ENCODE results near the gene ISM1.
A peak's percentile ranks its signal among the peaks of the same experiment; 100 is the strongest.

The ISM1 gene

DNA sequence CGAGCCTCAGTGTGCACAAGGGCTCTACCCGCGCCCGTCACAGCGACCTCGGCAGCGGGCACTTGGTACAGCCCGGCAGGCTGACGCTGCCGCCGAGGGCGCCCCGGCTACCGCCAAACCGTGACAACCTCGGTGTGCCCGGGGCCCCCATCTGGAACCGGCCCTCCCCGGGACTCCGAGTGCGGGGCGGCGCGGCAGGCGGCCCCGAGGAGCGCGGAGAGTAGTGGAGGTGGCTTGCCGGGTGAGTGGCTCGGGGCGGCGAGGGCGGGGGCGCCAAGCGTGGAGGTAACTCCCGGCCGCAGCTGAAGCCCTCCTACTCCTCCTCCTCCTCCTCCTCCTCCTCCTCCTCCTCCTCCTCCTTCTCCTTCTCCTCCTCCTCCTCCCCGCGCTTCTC is at the start of gene ISM1:
TSS of gene ISM1 (plus strand) at position 371 of the 394 bp plus-strand sequence. CDS start 503 bp downstream, outside the sequence.
- no peak for DNase-seq

- no peak for DNase-seq
These were observed 47.9 kb upstream of the ISM1 start for GRCh38 chr20:13173201-13173600.

DNA sequence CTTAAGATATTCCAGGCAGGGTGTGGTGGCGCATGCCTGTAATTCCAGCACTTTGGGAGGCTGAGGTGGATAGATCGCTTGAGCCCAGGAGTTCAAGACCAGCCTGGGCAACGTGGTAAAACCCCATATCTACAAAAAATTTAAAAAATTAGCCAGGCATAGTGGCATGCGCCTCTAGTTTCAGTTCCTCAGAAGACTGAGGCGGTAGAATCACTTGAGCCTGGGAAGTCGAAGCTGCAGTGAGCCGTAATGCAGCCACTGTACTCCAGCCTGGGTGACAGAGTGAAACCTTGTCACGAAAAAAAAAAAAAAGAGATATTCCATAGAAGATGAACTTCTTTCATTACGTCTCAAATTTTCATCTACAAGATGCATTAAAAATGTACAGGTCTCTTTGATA is 46.7 kb upstream of the ISM1 start:
- DNase-seq: no peak

DNA sequence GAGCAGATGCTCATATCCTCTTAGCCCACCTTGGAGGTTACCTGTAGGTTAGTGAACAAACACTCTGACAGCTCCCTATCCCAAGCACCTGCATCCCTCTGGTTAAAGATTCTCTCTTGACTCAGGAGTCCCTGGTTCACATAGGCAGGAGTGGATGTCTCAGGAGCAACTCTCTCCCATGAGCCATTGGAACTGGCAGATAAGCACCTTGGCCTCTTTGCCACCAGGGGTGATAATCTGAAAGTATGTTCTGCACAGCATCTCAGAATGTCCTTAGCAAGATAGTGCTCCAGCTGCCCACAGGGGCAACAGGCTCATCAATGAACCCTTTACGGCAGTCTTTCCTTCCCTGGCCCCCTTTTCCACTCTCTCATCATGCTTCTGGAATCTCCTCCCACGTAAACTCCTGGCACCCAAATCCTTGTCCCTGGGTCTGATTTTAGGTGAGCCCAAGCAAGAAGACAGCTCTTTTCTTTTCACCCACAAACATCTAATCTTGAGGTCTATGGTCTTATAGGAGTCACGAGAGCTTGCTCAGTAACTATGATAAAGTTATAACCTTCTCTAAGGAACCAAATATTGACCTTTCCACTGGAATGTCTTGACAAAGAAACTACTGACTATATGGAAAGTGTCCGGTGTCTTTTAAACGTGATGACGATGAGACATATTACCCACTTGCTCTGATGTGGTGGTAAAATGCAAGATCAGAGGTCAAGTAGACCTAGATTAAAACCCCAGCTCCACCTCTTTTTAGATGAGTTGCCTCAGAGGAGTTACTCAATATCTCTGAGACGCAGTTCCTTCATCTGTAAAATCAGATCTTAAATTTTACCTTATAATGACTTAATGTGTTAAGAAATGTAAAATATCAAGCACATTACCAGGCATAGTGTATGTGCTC is 39.8 kb upstream of the ISM1 start:
- peak; percentile 4 for DNase-seq

DNA sequence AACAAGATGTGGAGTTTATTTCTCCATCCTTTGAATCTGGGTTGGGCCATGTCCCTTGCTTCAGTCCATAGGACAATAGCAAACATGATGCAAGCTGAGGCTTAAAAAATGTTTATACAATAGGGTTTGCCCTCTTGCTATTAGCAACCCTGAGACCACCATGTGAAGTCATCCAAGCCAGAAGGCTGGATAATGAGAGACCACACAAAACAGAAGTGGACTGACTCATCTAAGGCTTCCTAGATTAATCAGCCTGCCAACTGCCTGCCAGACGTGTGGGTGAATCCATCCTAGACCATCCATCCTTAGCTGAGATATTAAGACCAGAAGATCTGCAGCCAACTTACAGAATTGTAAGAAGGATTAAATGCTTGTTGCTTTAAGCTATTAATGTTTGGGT is 38.1 kb upstream of the ISM1 start:
- no peak for DNase-seq

DNA sequence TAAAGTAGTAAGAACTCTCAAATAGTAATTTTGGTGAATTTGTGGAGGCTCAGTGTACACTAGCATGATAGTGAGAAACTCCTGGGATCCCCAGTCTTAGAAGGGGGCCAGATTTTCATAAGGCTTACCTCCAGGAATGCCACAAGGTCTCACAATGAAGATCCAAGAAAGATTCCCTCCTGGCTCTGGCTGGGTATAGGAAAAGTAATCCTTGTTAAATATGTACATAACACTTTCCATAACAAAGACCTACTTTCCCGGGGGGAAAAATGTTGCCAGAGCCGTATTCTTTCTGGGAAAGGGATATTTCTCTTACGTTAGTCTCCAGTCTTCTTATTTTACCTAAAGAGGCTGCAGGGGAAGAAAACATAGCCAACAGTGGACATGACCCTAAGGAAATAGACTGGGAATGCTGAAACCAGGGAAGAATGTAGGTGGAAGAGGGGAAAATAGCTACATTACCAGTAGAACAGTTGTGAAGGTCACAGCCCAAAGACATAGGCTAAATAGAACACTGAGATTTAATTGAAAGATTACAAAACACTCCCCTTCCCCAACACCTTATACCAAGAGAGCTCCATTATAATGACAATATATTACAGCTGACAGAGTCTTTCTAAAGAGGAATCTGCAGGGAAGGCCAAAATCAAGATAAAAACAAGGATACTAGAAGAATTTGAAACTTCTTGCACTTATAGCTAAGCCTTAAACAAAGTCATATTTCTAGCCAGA is 34.9 kb upstream of the ISM1 start:
- no peak for DNase-seq

DNA sequence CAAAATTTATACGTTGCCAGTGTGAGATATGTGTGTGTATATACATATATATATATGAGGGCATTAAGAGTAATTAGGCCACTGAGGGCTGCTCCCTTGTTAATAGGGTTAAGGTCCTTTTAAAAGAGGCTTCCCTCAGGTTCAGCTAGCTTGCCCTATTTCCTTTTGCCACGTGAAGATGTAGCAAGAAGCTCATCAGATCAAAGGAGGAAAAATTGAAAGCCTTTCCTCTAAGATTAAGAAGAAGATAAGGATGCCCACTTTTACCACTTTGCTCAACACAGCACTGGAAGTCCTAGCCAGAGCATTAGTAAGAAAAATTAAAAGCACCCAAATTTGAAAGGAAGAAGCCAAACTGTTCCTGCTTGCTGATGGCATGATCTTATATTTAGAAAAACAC is 33.2 kb upstream of the ISM1 start:
- DNase-seq: no peak

GRCh38 chr20:13199279-13199678 is 21.8 kb upstream of the ISM1 start:
- DNase-seq: no peak

DNA sequence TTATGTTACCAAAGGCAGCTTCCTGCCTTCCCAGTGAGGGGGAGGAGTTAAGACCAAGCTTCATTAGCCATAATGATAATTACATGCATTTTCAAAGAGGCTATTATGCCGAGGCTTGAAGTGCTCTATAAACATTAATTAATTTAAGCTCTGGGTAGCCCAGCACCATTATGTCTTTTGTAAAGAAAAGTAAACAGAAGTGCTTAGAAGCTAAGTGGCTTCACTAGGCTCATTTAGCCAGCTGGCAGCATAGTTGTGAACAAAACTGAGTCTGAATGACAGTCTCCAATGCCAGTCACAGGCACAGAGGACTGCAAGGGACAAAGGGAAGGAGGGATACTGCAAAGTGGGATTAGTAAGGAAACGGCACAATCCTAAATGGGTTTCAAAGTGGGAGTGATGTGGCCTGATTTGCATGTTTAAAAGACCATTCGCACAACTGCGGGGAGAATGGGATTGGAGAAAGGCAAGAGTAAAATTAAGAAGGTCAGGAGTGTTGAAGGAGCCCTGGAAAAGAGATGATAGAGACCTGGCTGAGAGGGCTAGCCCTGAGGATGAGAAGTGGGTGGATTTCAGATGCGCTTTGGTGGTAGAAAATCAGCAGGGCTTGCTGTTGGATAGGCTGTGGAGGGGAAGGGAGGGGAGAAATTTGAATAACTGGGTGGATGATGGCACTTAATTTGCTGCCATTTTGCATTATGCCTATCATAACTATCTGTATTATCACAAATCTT is 20.1 kb upstream of the ISM1 start:
- no peak for DNase-seq

GRCh38 chr20:13202565-13202964 is 18.5 kb upstream of the ISM1 start:
- no peak for DNase-seq

GRCh38 chr20:13205425-13205824 is 15.6 kb upstream of the ISM1 start:
- DNase-seq: no peak

DNA sequence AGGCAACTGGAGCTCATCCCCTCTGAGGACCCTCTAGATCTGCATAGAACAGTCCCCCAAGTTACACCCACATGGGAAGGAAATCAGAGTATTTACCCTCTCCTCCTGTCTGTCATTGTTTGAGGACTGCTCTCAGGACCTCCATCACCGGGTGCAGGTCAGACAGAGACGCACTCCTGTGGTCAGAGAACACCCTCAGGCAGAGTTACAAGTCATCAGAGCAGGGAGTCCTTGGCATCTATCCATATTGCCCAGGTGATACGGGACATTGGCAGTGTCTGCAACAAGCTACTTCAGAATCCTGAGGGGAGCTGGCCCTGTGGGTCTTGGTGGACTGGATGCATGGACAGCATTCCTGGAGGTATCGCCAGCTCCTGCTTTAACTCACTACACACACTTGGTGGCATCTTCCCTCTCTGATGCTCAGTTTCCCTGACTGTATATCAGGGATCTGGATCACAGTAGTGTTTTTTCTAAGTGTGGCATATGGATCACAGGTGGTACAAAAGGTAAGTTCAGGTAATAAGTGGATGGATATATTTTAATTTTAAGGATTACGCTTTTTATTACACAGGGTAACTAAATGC is 15.1 kb upstream of the ISM1 start:
- no peak for DNase-seq

- DNase-seq: no peak
These were observed 14.1 kb upstream of the ISM1 start for GRCh38 chr20:13207016-13207415.

DNA sequence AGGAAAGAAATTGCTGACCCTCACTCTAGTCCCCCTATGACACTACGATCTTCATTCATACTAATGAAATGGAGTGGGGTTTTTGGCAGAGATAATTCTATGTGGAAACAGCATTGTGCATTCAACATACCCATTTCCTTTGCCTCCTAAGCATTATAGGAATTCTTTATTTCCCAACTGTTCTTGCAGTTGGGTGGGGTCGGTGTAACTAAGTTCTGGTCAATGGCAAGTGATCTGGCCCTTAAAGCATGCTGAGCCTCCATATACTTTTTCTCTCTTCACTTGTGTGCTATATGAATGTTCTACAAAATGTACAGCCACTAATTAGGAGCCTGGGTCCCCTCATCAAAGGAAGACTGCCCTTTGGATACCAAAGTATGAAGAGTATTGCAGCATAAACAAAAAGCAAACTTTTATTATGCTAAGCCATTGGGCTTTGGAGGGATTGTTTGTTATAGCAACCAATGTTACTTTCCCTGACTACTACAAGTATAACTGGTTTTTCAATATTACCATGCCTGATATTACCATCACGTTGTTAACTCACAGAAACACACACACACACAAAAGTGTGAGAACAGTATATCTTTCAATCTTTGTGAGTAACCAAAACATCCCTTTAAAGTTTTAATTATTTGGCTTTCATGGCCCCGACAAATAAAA is 9.0 kb upstream of the ISM1 start:
- DNase-seq: no peak

GRCh38 chr20:13212750-13213149 is 8.3 kb upstream of the ISM1 start:
- no peak for DNase-seq

DNA sequence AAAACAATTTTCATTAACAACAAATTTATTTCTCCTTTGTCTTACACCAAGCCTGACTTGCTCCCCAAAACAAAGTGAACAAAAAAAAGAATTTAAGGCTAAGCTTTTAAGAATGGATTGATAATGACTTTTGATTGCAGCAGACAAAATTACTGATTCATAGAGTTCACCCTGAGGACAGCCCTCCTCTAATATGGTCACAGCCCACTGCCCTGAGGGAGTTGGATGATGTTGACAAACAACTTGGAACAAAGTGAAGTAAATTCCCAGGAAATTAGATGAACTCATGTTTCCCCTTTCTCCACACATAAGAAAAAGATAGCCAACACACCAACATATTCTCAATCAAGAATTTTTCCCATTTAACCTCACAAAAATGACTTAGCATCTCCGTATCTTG is 7.7 kb upstream of the ISM1 start:
- DNase-seq: no peak

GRCh38 chr20:13216533-13216932 is 4.5 kb upstream of the ISM1 start:
- DNase-seq: no peak

- DNase-seq: no peak
These were observed 1.5 kb upstream of the ISM1 start for GRCh38 chr20:13219327-13220193.

- peak; percentile 17 for DNase-seq
These were observed 725 bp upstream of the ISM1 start for GRCh38 chr20:13220194-13220903.

DNA sequence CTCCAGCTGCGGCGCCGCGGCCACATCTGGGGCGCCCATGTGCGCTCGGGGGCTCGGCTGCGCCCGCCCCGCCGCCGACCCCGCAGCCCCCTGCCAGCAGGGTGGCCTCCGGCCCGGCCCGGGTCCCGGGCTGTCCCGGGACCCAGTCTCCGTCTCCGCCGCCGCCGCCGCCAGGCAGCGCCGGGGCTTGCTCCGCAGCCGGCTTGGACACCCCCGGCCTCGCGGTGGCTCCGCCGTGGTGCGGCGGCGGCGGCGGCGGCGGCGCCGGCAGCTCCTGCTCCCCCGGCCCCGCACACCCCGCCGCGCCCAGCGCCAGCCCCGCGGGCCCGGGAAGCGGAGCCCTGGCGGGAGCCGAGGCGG is 219 bp downstream of the ISM1 start:
- DNase-seq: no peak
